Hypothalamus (tissue), 51 donors: ENCODE measurements around the gene DCUN1D4.
"Not testable (repeated sequence)": the region's sequence is repeated elsewhere in the genome, so short reads cannot be mapped to it uniquely, and the experiment has no call there.

Experiments
- DNase-seq, 51 donors: peaks; one replicate each; lab custom pipeline; 2025; lab: John Stamatoyannopoulos, UW

The DCUN1D4 gene

DNA sequence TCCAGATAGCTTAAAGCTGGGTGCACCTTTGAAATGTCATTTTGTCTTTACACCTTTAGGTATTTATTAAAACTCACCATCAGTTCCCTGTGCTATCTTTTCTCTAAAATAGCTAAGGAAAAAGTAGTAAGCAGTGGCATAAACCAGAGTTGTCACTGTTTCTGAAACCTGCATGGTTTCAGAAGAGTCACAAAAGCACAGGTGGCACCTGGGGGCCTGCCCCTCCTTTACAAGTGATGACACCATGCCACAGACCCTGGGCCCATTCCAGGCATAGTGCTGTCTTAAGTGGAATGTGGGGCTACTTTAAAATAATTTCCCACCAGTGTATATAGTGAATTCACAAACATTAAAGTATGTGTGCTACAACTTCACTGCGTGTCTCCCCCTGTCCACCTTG lies 47.8 kb downstream of the DCUN1D4 start:
- DNase-seq, result no peak

DNA sequence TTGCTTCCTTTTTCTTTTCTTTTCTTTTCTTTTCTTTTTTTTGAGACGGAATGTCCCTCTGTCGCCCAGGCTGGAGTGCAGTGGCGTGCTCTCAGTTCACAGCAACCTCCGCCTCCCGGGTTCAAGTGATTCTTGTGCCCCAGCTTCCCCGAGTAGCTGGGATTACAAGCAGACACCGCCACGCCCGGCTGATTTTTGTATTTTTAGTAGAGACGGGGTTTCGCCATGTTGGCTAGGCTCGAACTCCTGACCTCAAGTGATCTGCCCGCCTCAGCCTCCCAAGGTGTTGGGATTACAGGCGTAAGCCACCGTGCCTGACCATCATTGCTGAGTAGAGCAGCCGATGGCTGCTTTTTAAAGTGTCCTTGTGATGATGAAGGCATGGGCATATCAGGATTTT lies 50.4 kb downstream of the DCUN1D4 start:
- DNase-seq, result not testable (repeated sequence)

GRCh38 chr4:51894059-51894645 lies 51.2 kb downstream of the DCUN1D4 start:
- DNase-seq, result no peak

GRCh38 chr4:51895158-51895557 lies 52.2 kb downstream of the DCUN1D4 start:
- DNase-seq, result no peak

DNA sequence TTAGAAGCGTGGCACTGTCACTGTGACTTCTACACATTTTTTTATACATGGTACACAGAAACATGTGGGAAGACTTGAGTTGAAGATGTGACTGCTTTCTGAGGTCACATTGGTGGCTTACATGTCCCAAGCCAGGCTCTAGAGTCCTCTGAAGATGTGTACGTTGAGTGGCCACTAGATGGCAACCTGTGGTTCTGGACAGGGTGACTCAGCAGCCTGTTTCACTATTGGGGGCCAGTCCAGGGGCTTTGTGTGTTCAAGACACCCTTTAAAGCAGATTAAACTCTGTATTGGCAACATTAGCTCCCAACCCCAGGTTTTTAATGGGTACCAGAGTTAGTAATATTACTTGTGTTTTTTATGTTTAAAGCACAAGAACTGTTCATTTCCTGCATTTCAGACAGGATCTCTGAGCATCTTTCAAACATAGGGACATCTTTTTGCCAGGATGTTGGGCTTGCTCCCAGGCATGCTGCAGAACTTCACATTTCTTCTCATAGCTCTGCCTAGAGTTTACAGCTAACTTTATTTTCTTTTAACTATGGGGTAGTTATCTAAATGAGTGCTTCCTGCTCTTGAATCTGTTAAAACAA lies 53.0 kb downstream of the DCUN1D4 start:
- DNase-seq, result peak in 36 of 51 donors; percentile 9 to 74 (median 42)

GRCh38 chr4:51901363-51901762 lies 58.4 kb downstream of the DCUN1D4 start:
- peak in 10 of 51 donors; percentile 3 to 27 (median 8) for DNase-seq

DNA sequence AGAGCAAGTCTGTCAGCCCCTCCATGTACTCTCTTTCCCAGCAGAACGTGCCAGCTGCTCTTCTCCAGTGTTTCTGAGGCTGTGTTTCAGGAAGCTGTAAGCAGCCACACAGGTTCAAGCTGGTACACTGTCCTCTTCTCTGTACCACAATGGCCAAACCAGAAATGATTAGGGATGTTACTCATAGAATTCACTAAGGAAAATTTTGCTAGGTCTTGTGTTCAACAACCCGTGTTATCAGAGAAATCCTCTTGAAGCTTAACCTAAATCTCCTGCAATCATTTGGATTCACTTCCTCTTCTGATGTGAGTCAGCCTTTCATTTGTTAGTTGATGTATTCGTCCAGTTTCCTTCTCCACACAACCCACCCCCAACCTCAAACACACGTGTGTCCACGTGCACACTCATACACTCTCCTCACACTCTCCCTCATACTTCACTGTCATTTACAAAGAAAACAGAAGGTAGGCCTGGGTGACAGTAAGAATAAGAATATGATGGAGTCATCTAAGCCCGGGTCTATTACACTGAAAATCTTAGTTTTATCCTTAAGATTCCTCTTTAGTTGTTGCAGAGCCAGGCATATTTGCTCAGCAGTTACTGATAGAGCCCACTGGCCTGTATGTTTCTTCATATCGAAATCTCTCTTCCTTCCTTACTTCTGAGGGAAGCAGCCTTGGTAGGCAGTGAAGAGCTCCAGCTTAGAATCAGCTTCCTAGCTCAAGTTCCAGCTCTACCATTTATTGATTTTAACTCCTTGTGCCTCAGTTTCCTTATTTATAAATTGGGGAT lies 63.4 kb downstream of the DCUN1D4 start:
- peak in 5 of 51 donors; percentile 3 to 12 (median 6) for DNase-seq

- DNase-seq, result no peak
Measured at GRCh38 chr4:51907006-51907669, 64.2 kb downstream of the DCUN1D4 start.

DNA sequence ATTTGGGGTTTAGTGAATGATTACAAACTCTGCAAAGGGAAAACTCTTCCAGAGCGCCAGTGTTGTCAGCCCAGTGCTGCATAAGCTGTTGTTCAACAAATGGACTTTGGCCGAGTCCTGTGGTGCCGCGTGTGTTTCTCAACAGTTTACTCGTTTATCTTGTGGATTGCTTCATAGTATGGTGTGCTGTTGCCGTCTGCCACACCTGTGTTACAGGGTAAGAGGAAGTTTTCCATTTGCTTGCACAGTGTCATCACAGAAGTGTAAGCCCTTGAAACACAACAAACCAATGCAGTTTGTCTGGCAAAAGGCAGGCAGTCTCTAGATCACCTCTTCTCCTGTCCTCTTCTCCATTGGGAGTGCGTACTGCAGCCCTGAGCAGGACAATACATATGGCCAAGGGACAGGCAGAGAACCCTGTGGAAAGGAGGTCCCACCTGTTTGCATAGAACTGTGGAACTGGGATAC lies 66.3 kb downstream of the DCUN1D4 start:
- no peak for DNase-seq

- DNase-seq, result no peak
Measured at GRCh38 chr4:51918251-51918650, 75.3 kb downstream of the DCUN1D4 start.

- no peak for DNase-seq
Measured at GRCh38 chr4:51923343-51923742, 80.4 kb downstream of the DCUN1D4 start.

DNA sequence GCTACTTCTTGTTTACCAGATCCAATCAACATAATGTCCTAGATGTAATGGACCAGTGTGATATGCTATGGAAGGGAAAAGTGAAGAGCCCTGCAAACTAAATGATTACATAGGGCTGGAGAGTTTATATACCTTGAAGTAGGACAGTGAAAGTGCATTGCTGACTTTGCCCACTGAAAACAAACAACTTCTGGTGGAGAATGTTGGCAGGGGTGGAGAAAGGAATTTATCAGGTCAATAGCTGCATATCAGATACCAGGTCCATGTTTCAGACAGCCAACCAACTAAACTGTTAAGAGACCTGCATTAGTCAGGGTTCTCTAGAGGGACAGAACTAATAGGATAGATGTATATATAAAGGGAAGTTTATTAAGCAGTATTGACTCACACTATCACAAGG lies 82.4 kb downstream of the DCUN1D4 start:
- DNase-seq, result no peak

DNA sequence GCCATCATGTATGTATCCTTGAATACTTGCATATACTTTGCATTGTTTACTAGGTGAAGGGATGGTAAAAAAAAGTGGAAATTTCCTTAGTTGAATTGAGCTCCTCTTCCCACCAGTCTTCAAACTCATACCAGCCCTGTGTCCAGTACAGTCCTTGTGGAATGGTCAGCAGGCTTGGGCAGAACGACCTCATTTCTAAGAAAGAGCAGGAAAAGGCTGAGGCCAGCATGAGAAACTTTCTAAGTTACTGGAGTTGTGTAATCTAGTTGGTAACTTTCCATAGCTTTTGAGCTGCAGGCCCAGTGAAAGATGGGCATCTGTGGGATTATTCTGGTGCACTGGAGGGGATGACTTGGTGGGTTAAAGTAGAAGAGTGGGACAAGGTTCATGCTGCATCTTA lies 87.6 kb downstream of the DCUN1D4 start:
- no peak for DNase-seq

- DNase-seq, result no peak
Measured at GRCh38 chr4:51931461-51931860, 88.5 kb downstream of the DCUN1D4 start.

GRCh38 chr4:51932261-51932660 lies 89.3 kb downstream of the DCUN1D4 start:
- DNase-seq, result no peak

GRCh38 chr4:51932684-51933083 lies 89.7 kb downstream of the DCUN1D4 start:
- no peak for DNase-seq

GRCh38 chr4:51940460-51940859 lies 97.5 kb downstream of the DCUN1D4 start:
- not testable (repeated sequence) for DNase-seq

DNA sequence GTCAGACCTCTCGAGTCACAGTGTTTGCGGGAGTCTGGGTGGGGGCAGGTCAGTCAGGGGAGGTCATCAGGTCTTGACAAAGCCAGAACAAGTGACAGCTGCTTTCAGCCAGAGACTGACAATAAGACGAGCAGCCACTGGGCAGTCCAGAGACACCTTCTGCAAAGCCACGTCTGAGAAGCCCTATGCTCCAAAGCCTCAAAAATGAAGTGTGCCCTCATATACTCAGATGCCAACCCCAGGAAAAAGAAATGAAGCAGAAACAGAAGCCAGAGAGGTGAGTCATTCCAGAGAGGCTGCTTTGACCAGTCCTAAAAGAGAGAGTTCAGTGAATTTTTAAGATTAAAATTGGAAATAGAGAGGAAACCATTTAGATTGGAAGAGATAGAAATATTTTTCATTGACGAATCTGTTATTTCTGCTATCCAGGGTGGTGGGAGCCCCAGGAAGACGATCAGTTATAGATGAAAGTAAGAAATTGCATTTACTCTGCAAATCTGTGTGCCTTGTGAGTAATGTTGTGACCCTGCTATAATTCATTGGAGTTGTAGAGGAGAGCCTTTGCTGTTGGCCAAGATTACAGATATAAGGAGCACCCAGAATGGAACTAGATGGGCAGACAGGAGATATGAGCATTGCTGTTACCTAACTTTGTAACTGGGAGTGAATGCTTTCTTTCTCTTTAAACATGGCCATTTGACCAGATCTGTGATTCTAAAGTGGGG lies 99.3 kb downstream of the DCUN1D4 start:
- no peak for DNase-seq

- DNase-seq, result no peak
Measured at GRCh38 chr4:51942833-51943215, 99.9 kb downstream of the DCUN1D4 start.

GRCh38 chr4:51943221-51943620 lies 100.3 kb downstream of the DCUN1D4 start:
- no peak for DNase-seq
